Activated T-helper 17 cell treated with anti-CD3 and anti-CD28 coated beads, Interleukin-2, amount 50 U/mL, for 72 hours (primary cell): ENCODE data around the gene CYTH2. TPM values are rescaled to one million over a fixed set of nuclear protein-coding genes. Genes with fewer than 3 reads are reported as not detected.
A peak's percentile ranks its signal among the peaks of the same experiment; 100 is the strongest.

Experiments used
- ATAC-seq: fragments of 150-1000 bp; cut with Tn5 transposase; replicated peaks from 2 replicates; pipeline ENCODE4 v1.10.0; 2021; ENCODE audit warnings: mild to moderate bottlenecking, moderate library complexity
- H3K27ac Mint-ChIP-seq: one replicate; pipeline ENCODE4 v1.8.0; 2022; ENCODE audit warnings: mixed read lengths
- H3K27me3 Mint-ChIP-seq: one replicate; pipeline ENCODE4 v1.8.0; 2022; ENCODE audit warnings: mixed read lengths
- H3K36me3 Mint-ChIP-seq: one replicate; pipeline ENCODE4 v1.8.0; 2022; ENCODE audit warnings: low read depth, mild to moderate bottlenecking, mixed read lengths
- H3K4me1 Mint-ChIP-seq: one replicate; pipeline ENCODE4 v1.8.0; 2022; ENCODE audit warnings: mixed read lengths
- H3K4me3 Mint-ChIP-seq: one replicate; pipeline ENCODE4 v1.8.0; 2022; ENCODE audit warnings: mild to moderate bottlenecking, mixed read lengths
- H3K9me3 Mint-ChIP-seq: one replicate; pipeline ENCODE4 v1.8.0; 2022; ENCODE audit warnings: mixed read lengths
- total RNA-seq, 2 donors: library from RNA; stranded (reverse); gene quantifications; one replicate each; pipeline ENCODE4 v1.2.3, GENCODE V29; 2022

The CYTH2 gene
- total RNA-seq, 2 donors from 2014 or later = 30.6 to 35.4 TPM

DNA sequence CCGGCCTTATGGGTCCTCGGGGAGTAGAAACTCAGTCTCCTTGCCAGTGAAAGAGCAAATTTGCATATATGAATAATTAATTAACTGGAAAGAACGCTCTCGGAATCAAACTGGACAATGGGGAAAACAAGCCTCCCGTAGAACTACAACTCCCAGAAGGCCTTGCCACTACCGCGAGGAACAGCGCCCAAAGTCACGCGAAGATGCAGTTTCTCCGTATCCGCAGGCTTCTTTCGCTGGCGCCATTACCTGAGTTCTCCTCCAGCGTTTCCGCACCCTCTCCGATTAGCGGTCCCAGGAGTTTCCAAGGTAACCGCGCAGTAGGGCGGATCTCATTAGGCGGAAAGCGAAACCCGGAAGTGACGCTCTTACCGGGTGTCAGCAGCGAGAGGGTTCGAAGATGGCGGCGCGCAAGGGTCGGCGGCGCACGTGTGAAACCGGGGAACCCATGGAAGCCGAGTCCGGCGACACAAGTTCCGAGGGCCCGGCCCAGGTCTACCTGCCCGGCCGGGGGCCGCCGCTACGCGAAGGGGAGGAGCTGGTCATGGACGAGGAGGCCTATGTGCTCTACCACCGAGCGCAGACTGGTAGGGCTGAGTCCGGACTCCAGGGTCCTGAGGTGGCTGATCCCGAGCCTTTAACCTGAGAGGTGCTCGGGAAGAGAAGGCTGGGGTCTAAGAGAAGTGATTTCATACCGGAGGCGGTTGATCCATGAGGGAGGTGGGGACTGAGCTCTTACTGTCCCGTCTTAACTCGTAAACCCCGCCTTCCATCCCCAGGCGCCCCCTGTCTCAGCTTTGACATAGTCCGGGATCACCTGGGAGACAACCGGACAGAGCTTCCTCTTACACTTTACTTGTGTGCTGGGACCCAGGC, 23.3 kb upstream of the CYTH2 start, which contains the start of gene GRWD1:
Gene GRWD1, plus strand, starts transcription at position 378 of the 876 bp plus-strand sequence. Its CDS starts 23 bp downstream, at position 401.
- peaks cover 20% of the 10 kb centered on the region for H3K4me1 Mint-ChIP-seq
- no peaks in the 10 kb centered on the region for H3K9me3 Mint-ChIP-seq
- H3K4me3 Mint-ChIP-seq = peak within 1 kb of the TSS; percentile 97
- H3K36me3 Mint-ChIP-seq = peaks cover 73% of the 10 kb centered on the region
- ATAC-seq = peak; percentile 97
- H3K27ac Mint-ChIP-seq = peak within 1 kb of the TSS; percentile 96
- peaks cover 14% of the 10 kb centered on the region for H3K27me3 Mint-ChIP-seq

DNA sequence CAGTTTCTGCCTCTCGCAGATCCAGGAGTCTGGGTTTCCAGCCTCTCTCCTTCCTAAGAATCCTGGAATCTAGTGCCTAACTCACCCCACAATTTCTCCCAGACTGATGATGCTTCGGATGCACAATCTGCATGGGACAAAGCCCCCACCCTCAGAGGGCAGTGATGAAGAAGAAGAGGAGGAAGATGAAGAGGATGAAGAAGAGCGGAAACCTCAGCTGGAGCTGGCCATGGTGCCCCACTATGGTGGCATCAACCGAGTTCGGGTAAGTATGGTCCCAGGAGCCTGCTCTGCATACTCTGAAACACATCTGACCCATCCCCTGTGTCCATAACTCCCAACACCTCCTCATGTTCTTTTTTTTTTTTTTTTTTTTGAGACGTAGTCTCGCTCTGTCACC, 22.6 kb upstream of the CYTH2 start:
- Mint-ChIP-seq H3K36me3 (peaks cover 78% of the 10 kb centered on the region), H3K4me1 (peaks cover 20% of the 10 kb centered on the region), H3K9me3 (no peaks in the 10 kb centered on the region), H3K27ac (peak overlapping the region; percentile 96), H3K27me3 (peaks cover 14% of the 10 kb centered on the region), H3K4me3 (peak overlapping the region; percentile 97)
- no peak for ATAC-seq

DNA sequence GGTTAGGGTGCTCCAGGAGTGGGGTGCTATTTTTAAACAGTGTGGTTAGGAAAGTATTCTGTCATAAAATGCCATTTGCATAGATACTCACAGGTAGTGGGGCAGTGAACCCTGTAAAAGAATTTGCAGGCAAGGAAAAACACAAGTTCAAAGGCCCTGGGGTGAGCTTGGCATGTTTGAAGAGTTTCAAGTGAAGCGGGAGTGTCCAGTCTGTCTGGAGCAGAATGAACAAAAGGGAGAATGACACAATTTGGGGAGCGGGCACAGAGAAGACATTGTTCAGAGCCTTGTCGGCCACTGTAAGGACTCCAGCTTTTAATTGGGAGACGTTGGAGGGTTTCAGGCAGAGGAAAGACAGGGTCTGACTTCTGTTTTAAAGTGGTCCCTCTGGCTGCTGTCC, 20.6 kb upstream of the CYTH2 start:
- Mint-ChIP-seq H3K27ac (no peak overlapping the region), H3K27me3 (peaks cover 7% of the 10 kb centered on the region), H3K4me1 (peaks cover 20% of the 10 kb centered on the region), H3K36me3 (peaks cover 90% of the 10 kb centered on the region), H3K9me3 (no peaks in the 10 kb centered on the region), H3K4me3 (no peak overlapping the region)
- no peak for ATAC-seq

DNA sequence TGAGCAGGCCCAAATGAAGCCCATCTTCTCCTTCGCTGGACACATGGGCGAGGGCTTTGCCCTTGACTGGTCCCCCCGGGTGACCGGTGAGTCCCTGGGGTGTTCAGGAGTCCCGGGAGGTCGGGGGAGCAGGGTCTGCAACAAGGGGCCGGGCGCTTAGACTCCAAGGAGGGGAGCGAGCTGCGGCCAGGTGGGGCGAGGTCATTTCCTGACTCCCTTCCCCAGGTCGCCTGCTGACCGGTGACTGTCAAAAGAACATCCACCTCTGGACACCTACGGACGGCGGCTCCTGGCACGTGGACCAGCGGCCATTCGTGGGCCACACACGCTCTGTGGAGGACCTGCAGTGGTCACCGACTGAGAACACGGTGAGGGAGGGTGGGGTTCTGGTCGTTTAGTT, 18.7 kb upstream of the CYTH2 start:
- Mint-ChIP-seq H3K36me3 (peaks cover 98% of the 10 kb centered on the region), H3K4me3 (no peak overlapping the region), H3K4me1 (peaks cover 16% of the 10 kb centered on the region), H3K27ac (no peak overlapping the region), H3K27me3 (no peaks in the 10 kb centered on the region), H3K9me3 (no peaks in the 10 kb centered on the region)
- ATAC-seq = no peak

DNA sequence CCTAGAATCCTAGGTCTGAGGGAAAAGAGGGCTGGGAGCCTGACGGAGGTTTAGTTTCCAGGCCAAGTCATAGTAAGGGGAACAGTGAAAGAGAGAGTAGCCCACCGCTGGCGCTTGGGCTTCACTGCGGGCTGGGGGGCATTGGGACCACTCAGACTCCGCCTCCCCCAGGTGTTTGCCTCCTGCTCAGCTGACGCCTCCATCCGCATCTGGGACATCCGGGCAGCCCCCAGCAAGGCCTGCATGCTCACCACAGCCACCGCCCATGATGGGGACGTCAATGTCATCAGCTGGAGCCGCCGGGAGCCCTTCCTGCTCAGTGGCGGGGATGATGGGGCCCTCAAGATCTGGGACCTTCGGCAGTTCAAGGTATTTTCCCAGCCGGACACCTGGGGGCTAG, 18.3 kb upstream of the CYTH2 start:
- Mint-ChIP-seq H3K4me3 (no peak overlapping the region), H3K9me3 (no peaks in the 10 kb centered on the region), H3K36me3 (peaks cover 98% of the 10 kb centered on the region), H3K27me3 (no peaks in the 10 kb centered on the region), H3K4me1 (peaks cover 16% of the 10 kb centered on the region), H3K27ac (no peak overlapping the region)
- ATAC-seq = no peak

DNA sequence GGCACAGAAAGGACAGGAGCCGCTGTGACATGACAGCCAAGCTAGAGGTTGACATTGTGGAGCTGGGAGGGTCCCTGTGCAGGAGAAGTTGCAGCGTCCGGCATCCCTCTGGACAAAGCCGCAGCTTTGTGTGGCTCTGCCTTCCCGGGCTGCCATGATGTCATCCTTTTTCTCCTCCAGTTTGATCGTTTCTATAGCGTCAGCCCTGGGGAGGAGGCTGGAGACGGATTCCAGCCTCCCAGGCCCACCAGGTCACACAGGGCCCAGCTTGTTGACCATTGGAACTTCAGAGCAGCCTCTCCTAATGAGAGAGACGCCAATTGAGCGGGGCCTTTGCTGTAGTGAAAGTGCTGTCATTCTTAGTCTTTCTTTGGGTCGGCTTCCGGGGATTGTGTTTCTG, 17.5 kb upstream of the CYTH2 start:
- no peak for ATAC-seq
- Mint-ChIP-seq H3K4me3 (no peak overlapping the region), H3K27me3 (no peaks in the 10 kb centered on the region), H3K4me1 (peaks cover 16% of the 10 kb centered on the region), H3K27ac (peak overlapping the region; percentile 12), H3K36me3 (peaks cover 94% of the 10 kb centered on the region), H3K9me3 (no peaks in the 10 kb centered on the region)

DNA sequence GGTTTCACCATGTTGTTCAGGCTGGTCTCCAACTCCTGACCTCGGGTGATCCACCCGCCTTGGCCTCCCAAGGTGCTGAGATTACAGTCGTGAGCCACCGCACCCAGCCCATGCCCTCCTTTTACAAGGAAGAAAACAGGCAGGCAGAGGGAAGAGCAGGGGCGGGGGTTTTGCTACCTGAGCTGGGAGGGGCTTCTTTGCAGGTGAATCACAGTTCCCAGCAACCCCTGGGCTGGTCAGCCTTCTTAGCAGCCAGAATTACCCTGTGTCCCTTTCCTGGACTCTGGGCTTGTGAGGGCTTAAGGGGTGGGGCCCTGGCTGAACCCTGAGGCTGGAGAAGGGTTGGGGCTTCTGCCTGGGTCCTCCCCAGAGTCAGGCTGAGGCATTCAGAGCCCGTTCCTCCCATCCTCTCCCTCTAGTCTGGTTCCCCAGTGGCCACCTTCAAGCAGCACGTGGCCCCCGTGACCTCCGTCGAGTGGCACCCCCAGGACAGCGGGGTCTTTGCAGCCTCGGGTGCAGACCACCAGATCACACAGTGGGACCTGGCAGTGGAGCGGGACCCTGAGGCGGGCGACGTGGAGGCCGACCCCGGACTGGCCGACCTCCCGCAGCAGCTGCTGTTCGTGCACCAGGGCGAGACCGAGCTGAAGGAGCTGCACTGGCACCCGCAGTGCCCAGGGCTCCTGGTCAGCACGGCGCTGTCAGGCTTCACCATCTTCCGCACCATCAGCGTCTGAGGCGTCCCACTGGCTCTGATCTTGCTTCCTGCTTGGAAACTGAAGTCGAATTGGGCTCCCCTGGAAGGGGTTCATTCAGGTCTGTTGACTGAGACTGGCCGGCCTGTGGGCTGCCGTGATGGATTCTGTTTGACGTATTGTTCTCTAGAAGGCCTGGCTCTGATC, 16.6 kb upstream of the CYTH2 start:
- H3K27me3 Mint-ChIP-seq = no peaks in the 10 kb centered on the region
- H3K9me3 Mint-ChIP-seq = no peaks in the 10 kb centered on the region
- no peak for ATAC-seq
- H3K36me3 Mint-ChIP-seq = peaks cover 94% of the 10 kb centered on the region
- H3K4me1 Mint-ChIP-seq = peaks cover 16% of the 10 kb centered on the region
- no peak overlapping the region for H3K4me3 Mint-ChIP-seq
- no peak overlapping the region for H3K27ac Mint-ChIP-seq

DNA sequence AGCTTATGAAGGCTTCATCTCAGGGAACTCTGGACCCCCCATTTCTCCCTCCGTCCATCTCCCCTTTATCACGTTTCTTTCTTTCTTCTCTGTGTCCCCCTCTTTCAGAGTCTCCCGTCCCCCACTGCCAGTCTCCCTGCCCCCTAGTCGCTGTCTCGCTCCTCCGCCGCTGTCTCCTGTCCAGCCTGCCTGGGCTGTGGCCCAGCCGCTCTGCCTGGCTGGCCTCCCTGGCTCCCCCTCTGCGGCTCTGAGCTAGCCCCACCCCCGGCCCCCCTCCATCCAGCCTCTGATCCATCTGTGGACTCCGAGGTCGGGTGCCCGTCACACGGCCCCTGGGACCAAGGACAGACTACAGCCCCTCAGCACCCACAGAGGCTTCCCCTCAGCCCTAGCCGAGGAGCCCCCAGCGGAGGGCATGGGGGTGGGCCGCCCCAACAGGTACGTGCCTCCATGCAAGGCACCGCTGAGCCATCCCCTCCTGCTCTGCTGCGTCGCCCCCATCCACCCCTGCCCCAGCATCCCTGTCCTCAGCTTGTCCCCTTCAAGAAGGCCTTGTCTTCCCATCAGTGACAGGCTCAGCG, 14.9 kb upstream of the CYTH2 start:
- H3K27ac Mint-ChIP-seq = peak overlapping the region; percentile 37

DNA sequence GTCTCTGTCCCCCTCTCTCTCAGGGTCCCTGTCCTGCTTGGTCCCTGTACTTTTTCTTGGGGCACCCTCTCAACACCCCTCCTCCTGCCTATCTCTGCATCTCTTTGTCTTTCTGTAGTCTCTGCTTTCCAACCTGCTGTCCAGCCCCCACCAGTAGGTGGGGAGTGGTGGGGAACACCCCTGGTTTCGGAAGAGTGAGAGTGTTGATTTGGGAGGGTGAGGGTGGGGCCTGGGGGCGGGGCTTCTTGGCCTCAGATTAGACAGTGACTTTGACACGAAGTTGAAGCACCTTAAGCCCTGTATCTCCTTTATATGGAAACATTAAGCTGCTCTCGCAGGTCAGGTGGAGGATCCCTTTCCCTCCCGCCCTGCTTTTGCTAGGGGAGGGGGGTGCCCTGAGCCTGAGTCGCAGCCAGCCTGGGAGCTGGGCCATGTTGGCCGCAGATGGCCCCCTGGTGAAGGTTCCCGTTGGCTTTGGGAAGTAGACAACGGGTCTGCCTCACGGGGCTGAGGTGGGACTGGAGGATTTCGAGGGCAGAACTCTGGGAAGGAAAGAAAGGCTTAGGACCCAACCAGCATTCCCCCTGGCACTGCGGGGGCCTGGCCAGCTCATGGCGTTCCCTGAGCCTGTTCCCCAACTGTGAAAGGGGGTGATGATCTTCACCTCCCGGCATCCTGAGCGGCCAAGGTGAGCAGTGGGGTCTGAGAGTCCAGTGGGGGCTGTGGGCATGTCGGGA, 13.8 kb upstream of the CYTH2 start, which contains the start of gene KCNJ14:
Gene KCNJ14, plus strand, starts transcription at position 404 of the 737 bp plus-strand sequence. CDS start 6,151 bp downstream, outside the sequence.
- no peak for ATAC-seq
- Mint-ChIP-seq H3K27me3 (no peaks in the 10 kb centered on the region), H3K27ac (peak within 1 kb of the TSS; percentile 37), H3K4me3 (no peak within 1 kb of the TSS), H3K9me3 (no peaks in the 10 kb centered on the region), H3K4me1 (peaks cover 8% of the 10 kb centered on the region), H3K36me3 (peaks cover 89% of the 10 kb centered on the region)

More for the DNA sequence above, 14.9 kb upstream of the CYTH2 start:
- no peak for ATAC-seq
- Mint-ChIP-seq H3K36me3 (peaks cover 90% of the 10 kb centered on the region), H3K4me3 (no peak overlapping the region), H3K9me3 (no peaks in the 10 kb centered on the region), H3K27me3 (no peaks in the 10 kb centered on the region), H3K4me1 (peaks cover 8% of the 10 kb centered on the region)

DNA sequence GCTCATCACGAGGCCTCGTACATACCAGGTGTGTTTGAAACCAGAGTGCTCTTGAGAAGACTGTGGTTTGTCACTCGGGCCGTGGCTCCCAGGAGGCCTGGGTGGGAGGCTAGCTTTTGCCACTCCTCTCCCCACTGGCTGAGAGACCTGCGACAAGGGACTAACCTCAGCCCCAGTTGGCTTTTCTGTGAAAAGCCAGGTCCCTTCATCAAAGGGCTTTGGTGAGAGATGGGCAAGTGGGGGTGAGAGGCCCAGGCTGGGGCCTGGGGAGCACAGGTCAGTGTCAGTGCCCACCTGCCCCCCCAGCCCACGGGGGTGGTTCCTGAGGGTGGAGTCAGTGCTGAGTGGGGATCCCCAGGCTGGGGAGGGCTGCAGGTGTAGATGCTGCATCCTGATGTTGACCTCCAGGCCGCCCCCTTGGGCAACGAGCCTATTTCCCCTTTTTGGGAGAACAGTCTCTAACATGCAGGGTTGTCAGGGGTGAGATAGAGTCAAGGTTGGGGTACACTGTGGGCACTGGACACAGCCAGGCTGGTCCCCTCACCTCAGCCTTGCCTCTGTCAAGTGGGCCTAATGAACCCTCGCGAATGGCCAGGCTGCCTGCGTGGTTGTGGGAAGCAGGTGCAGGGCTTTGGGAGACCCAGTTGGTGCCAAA, 13.1 kb upstream of the CYTH2 start:
- peaks cover 8% of the 10 kb centered on the region for H3K4me1 Mint-ChIP-seq
- no peak for ATAC-seq
- H3K9me3 Mint-ChIP-seq = no peaks in the 10 kb centered on the region
- no peak overlapping the region for H3K27ac Mint-ChIP-seq
- no peak overlapping the region for H3K4me3 Mint-ChIP-seq
- peaks cover 88% of the 10 kb centered on the region for H3K36me3 Mint-ChIP-seq
- H3K27me3 Mint-ChIP-seq = no peaks in the 10 kb centered on the region

DNA sequence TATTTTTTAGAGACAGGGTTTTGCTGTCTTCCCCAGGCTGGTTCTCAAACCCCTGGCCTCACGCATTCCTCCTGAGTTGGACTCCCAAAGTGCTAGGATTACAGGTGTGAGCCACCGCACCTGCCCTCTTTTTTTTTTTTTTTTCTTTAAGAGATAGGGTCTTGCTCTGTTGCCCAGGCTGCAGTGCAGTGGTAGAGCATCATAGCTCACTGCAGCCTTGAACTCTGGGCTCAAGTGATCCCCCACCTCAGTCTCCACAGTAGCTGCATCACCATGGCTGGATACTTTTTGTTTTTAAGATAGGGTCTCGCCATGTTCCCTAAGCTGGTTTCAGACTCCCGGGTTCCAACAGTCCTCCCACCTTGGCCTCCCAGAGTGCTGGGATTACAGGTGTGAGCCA, 12.3 kb upstream of the CYTH2 start:
- H3K36me3 Mint-ChIP-seq = peaks cover 81% of the 10 kb centered on the region
- no peak overlapping the region for H3K27ac Mint-ChIP-seq
- no peaks in the 10 kb centered on the region for H3K9me3 Mint-ChIP-seq
- ATAC-seq = no peak
- H3K27me3 Mint-ChIP-seq = no peaks in the 10 kb centered on the region
- H3K4me3 Mint-ChIP-seq = no peak overlapping the region
- H3K4me1 Mint-ChIP-seq = peaks cover 8% of the 10 kb centered on the region

DNA sequence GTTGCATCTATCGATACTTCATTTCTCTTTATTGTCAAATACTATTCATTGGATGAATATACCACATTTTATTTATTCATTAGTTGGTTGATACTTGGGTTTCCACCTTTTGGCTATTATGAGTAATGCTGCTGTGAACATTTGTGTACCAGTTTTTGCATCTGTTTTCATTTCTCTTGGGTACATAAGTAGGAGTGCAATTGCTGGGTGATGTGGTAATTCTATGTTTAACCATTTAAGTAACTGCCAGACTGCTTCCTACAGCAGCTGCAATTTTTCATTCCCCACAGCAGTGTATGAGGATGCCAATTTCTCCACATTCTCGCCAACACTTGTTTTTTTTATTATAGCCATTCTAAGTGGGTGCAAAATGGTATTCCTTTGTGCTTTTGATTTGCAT, 11.2 kb upstream of the CYTH2 start:
- no peak overlapping the region for H3K4me3 Mint-ChIP-seq
- H3K36me3 Mint-ChIP-seq = peaks cover 78% of the 10 kb centered on the region
- no peaks in the 10 kb centered on the region for H3K9me3 Mint-ChIP-seq
- no peak overlapping the region for H3K27ac Mint-ChIP-seq
- peaks cover 8% of the 10 kb centered on the region for H3K4me1 Mint-ChIP-seq
- H3K27me3 Mint-ChIP-seq = no peaks in the 10 kb centered on the region
- ATAC-seq = no peak

DNA sequence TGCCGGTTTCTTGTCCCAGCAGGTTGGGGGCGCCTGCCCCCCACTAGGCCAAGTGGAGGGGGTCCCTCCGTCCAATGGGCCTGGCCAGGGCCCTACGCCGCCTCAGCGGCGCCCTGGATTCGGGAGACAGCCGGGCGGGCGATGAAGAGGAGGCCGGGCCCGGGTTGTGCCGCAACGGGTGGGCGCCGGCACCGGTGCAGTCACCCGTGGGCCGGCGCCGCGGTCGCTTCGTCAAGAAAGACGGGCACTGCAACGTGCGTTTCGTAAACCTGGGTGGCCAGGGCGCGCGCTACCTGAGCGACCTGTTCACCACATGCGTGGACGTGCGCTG, 7.6 kb upstream of the CYTH2 start:
- Mint-ChIP-seq H3K4me3 (no peak overlapping the region), H3K4me1 (no peaks in the 10 kb centered on the region), H3K27me3 (no peaks in the 10 kb centered on the region), H3K36me3 (peaks cover 46% of the 10 kb centered on the region), H3K9me3 (no peaks in the 10 kb centered on the region), H3K27ac (no peak overlapping the region)
- no peak for ATAC-seq
